Activated T-cell treated with anti-CD3 and anti-CD28 coated beads for 1 hour (primary cell): Measurements from ENCODE around the gene NUP62CL.
"Not testable (repeated sequence)": the region's sequence is repeated elsewhere in the genome, so short reads cannot be mapped to it uniquely, and the experiment has no call there.

Source experiments
- DNase-seq: peaks from one replicate; pipeline ENCODE4 v3.0.0-alpha.2; 2020; ENCODE audit warnings: low read depth

Gene NUP62CL

GRCh38 chrX:107205770-107206696, at the start of gene NUP62CL, which contains the start of gene DNAAF6:
NUP62CL (minus strand) TSS chrX:107206433; CDS start chrX:107175146, 31,287 bp downstream.
DNAAF6 (plus strand) TSS chrX:107206611; CDS start chrX:107212876, 6,265 bp downstream.
- DNase-seq, result peak; percentile 45

DNA sequence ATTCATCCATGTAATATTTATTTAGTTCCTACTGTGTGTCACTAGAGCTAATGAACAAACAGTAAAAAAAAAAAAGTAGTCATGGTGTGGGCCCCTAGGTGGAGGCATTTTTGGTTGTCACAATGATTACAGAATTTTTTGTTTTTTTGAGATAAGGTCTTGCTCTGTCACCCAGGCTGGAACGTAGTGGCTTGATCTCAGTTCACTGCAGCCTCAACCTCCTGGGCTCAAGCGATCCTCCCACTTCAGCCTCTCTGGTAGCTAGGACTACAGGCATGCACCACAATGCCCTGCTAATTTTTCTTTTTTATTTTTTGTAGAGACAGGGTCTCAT, 22.2 kb upstream of the NUP62CL start:
- DNase-seq, result no peak

DNA sequence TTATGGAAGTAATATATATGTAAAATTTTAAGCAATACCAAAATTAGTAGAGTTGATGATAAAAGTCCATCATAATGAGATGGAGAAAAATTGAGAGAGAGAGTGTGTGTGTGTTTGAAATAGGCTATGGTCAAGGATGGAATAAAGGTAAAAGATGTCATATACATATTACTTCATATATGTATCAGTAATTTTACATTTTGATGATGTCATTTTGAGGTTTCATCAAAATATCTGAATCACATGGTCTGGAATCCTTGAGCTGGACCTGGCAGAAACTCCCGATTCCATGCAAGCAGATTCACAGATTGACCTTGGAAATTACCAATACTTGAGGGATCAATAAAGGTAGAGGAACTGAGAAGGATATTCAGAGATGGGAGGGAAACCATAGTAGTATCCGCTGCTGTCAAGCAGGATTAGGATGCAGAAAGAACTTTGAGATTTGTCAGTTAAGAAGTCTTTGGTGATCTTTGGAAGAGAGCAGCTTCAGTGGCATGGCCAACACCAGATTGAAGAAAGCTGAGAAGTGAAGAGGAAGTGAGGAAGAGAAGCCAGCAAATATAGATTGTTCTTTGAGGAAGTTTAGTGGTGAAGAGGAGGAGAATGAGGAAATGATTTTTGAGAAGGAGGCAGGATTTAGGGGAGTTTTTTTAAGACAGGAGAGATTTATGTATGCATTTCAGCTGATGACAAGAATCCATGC, 21.7 kb upstream of the NUP62CL start:
- DNase-seq, result no peak

- DNase-seq, result no peak
Measured at GRCh38 chrX:107226757-107227156, 20.5 kb upstream of the NUP62CL start.

DNA sequence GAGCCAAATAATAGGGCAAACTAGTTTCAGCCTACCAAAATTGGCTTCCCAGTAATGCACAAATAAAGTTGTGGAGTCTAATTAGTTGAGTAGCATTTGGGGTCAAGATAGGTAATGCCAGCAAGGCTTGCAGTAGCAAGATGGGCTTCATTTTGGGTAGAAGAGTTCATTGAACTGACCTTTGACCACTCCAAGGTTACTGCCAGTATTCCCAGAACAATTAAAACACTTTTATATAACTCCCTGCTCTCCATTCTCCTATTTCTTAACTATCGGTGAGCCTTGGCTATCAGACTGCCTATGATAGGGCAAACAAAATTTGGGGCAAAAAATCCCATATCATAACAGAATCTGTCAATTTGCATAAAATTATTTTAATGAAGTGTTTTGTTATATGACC, 7.2 kb upstream of the NUP62CL start:
- no peak for DNase-seq

- no peak for DNase-seq
Measured at GRCh38 chrX:107207943-107208342, 1.7 kb upstream of the NUP62CL start.

DNA sequence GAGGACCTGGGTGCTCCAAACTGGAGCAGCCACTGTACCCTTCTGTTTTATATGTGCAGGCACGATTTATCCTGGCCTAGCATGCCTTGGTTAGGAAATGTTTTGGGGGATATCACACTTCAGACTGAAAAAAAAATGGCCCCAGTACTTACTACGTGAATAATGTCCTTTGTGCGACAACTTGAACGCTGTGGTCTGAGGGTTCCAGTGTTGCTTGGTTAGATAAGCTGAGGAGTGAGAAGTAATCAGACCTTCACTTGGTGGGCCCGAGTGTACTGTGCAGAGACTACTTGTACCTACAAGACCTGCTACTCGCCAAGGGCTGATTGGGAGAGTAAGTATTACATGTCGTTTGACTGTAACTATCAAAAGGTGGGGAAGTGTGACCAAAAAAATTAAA, 856 bp upstream of the NUP62CL start:
- DNase-seq, result no peak

DNA sequence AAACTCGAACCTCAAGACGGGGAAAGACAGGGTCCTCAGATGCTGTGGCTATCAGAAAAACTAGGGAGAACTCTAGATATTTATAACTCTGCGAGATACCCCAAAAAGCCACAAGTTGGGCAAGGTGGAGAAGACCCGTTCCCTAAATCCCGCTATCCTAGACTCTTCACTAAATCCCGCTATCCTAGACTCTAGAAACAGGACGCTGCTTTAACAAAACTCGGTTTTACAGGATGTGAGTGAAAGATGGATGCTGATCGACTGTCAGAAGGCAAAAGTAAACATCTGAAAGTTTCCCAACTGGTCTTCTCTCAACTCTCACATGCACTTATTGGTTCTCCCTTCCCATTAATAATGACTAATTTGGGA, 448 bp upstream of the NUP62CL start:
- DNase-seq, result no peak

DNA sequence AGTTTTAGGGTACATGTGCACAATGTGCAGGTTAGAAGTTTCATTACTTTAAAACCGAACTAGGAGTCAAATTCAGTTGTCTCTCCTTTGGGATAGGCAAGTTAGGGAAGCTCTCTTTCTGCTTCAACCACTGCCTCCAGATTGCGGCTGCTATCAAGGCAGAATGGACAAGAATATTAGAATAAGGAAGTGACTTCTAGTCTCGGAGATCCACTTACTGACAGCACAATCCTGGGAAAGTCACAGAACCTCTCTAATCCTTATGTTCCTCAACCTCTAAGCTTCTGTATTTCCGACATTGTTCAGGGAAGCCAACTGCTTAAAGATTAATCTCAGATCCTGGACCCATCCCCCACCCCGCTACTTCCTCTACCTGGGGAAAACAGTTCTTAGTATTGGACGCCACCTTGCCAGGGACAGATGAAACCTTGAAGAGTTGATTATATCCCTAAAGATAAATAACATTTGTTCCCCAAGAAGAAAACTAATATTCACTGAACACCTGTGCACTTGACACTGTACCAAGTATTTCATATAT, 2.1 kb downstream of the NUP62CL start:
- no peak for DNase-seq

DNA sequence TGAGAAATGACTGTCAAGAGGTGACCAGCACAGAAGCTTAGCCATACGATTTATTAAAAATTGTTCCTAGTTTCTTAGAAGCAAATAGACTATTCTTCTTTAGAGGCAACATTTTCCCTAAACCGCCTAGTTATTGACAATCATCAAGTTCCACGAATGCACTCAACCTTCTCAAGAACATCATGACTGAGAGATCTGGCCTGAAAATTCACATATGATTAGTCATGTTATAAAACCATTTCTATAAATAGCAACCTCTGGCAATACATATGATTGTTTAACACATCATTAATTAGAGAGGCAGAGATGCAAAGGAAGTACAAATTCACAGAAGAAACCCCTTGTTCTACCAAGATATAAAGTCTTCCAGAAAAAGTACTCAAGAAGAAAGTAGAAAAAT, 6.7 kb downstream of the NUP62CL start:
- no peak for DNase-seq

GRCh38 chrX:107198074-107198473, 8.2 kb downstream of the NUP62CL start:
- not testable (repeated sequence) for DNase-seq

DNA sequence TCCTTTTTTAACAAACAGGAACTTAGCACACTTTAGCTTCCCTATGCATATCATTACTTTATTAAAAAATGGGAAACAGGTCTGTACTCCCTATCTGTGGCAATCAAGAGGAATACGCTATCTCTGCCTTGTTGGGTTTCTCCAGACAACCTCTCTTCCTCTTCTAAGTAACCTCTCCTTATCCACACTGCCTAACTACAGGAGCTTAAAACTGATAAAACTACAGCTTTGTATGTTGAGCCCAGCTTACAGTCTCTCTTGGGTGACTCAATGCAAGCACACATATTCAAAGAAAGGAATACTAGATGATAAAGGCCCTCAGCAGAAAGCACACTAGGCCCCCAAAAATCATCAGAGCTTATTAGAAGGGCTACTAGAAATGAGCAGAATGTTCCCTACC, 8.9 kb downstream of the NUP62CL start:
- no peak for DNase-seq

GRCh38 chrX:107171369-107172102, 34.7 kb downstream of the NUP62CL start:
- no peak for DNase-seq

GRCh38 chrX:107168712-107169111, 37.5 kb downstream of the NUP62CL start:
- DNase-seq, result no peak

DNA sequence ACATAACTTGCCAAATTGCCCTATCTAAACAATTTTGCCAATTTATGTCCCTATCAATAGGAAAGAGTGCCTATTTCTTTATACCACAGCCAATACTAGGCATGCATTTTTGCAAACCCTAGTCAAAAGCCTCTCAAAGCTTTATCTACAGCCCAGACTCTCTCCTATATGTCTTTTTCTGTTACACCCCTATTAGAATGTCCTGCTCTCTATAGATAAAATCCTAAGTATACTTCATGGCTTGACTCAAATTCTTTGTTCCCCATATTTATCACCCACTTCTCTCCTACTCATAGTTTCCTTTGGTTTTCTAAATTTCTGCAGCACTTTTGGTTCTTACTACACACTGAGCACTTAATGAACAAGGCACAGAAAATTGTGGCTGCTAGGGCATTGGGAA, 38.0 kb downstream of the NUP62CL start:
- no peak for DNase-seq

- DNase-seq, result no peak
Measured at GRCh38 chrX:107167163-107167921, 38.9 kb downstream of the NUP62CL start.

- DNase-seq, result not testable (repeated sequence)
Measured at GRCh38 chrX:107157618-107158017, 48.6 kb downstream of the NUP62CL start.

- not testable (repeated sequence) for DNase-seq
Measured at GRCh38 chrX:107155621-107156430, 50.4 kb downstream of the NUP62CL start.

DNA sequence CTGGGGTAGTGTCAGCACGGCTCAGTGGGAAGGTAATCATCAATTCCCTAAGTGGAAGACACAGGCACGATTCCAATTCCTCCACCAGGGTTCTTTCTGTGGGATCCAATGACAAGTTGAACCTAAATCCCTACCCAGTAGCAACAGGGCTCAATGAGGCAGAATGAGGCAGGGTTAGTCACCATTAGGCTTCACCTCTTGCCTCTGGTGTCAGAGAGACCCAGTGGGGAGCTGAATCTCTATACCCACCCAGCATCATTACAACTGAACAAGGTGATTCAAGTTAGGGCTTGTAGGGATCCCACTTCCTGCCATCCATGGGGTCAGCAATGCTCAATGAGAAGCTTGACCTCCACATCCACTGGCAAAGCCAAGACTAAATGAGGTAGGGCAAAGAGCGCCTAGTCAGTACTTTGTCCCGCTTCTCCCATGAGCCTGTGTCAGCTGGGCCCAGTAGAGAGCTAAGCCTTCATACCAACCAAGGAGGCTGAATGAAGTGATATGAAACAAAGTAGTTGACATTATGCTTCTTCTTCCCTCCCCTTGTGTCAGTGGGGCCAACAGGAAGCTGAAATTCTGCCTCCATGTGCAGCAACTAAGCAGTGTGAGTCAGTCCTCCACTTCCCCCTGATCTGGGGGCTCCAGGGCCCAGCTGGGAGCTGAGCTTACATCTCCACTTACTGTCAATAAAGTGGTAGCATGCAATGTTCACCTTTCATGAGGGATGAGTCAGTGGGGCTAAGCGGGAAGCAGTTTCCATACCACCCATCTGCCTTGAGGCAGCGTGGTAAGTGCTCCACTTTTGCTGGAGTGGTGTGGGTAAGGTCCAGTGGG, 51.2 kb downstream of the NUP62CL start:
- no peak for DNase-seq

DNA sequence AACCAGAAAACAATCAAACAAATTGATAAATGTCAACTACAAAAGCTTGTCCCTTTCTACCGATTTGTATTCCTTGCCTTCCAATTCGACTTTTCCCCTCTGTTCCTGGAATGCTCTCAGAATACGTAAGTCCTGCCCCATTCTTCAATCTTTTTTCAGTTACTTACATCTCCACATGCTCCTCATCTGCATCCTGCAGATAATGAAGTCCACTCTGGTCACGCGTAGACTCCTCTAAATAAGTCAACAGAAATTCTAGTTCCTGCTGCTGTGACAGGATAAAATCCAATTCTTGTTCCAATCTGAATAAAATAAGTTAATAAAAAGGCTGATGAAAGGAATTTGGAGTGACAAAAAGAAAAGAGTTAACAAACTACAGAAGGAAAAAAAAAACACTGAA, 53.2 kb downstream of the NUP62CL start:
- no peak for DNase-seq
